Neural cell (in vitro differentiated cells): ENCODE data around the gene P2RY11.

Source experiments
- POLR2AphosphoS5 ChIP-seq: IDR thresholded peaks from 2 replicates; pipeline ENCODE4 v1.6.1; 2012
- RAD21 ChIP-seq: fragments of 450-650 bp; conservative IDR thresholded peaks from 2 replicates; pipeline ENCODE4 v1.6.1; 2014; ENCODE audit warnings: antibody characterized with exemption, mild to moderate bottlenecking, moderate library complexity
- SMC3 ChIP-seq: fragments of 450-650 bp; conservative IDR thresholded peaks from 2 replicates; pipeline ENCODE4 v1.6.1; 2014; ENCODE audit warnings: antibody characterized with exemption, mild to moderate bottlenecking, moderate library complexity; ENCODE audit not compliant: poor library complexity
- TAF1 ChIP-seq: IDR thresholded peaks from 2 replicates; pipeline ENCODE4 v1.6.1; 2012; ENCODE audit warnings: low read depth
- TF ChIP-seq, protein P1 (sequence below): fragments of 450-650 bp; IDR thresholded peaks from 2 replicates; pipeline ENCODE4 v1.5.1; 2014; ENCODE audit warnings: antibody characterized with exemption, mild to moderate bottlenecking, moderate library complexity; ENCODE audit not compliant: poor library complexity, severe bottlenecking

DNA sequence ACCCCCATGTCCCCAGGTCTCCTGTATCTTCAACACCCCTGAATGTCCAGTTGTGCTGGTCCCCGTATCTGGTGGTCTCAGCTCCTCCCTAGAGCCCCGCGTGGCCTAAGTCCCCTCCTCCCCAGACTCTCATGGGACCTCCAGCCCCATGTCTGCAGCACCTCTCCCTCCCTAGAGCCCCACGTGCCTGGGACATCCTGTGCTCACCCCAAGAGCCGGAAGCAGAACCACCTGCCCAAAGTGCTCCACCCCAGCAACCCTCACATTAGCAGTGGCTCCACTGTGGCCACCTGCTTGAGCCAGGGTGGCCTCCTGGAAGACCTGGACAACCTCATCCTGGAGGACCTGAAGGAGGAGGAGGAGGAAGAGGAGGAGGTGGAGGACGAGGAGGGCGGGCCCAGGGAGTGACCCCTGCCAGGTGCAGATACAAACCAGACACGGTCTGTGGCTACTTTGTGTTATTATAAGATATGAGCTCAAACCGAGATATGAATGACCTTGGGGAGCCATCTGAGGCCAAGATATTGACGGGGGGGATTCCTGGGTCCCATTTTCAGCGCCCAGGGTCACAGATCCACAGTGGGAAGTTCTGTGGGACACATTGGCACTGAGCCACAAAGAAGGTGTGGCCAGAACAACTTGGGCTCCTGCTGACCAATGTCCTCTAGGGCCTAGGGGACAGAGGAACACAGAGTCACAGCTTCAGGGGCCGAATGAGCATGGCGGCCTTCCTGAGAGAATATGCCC is 19.4 kb upstream of the P2RY11 start:
- TF ChIP-seq RAD21 = no peak
- TF ChIP-seq, protein P1, sequence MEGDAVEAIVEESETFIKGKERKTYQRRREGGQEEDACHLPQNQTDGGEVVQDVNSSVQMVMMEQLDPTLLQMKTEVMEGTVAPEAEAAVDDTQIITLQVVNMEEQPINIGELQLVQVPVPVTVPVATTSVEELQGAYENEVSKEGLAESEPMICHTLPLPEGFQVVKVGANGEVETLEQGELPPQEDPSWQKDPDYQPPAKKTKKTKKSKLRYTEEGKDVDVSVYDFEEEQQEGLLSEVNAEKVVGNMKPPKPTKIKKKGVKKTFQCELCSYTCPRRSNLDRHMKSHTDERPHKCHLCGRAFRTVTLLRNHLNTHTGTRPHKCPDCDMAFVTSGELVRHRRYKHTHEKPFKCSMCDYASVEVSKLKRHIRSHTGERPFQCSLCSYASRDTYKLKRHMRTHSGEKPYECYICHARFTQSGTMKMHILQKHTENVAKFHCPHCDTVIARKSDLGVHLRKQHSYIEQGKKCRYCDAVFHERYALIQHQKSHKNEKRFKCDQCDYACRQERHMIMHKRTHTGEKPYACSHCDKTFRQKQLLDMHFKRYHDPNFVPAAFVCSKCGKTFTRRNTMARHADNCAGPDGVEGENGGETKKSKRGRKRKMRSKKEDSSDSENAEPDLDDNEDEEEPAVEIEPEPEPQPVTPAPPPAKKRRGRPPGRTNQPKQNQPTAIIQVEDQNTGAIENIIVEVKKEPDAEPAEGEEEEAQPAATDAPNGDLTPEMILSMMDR = no peak
- no peak for TF ChIP-seq POLR2AphosphoS5
- TF ChIP-seq SMC3 = no peak
- no peak for TF ChIP-seq TAF1
